ENCODE data around the gene CBX3.

The CBX3 gene

GRCh38 chr7:26198781-26199169 lies 2.8 kb upstream of the CBX3 start:
- Histone ChIP-seq H3K36me3 (ENCODE audit: control insufficient read depth in 1 of 2, insufficient read depth in 2 of 2, low read length in 2 of 2) (peaks cover 27 to 47% of the 10 kb centered on the region in 2 donors), H3K9me3 (ENCODE audit: control insufficient read depth in 1 of 2, low read length in 2 of 2) (no peaks in the 10 kb centered on the region), H3K27me3 (ENCODE audit: low read depth, low read length) (no peaks in the 10 kb centered on the region), H3K27ac (ENCODE audit: low read length) (peak overlapping the region; percentile 100), H3K4me3 (ENCODE audit: low read depth in 1 of 2, low read length in 2 of 2) (peak overlapping the region; percentile 96 to 98), H3K4me1 (ENCODE audit: control insufficient read depth in 1 of 2, insufficient read depth in 2 of 2, low read length in 2 of 2) (peaks cover 29 to 50% of the 10 kb centered on the region in 2 donors)

- H3K9me3 ChIP-seq (ENCODE audit: control insufficient read depth in 1 of 2, low read length in 2 of 2): no peaks in the 10 kb centered on the region
- peak overlapping the region; percentile 96 to 98 for H3K4me3 ChIP-seq (ENCODE audit: low read depth in 1 of 2, low read length in 2 of 2)
- H3K27me3 ChIP-seq (ENCODE audit: low read depth, low read length): no peaks in the 10 kb centered on the region
- H3K27ac ChIP-seq (ENCODE audit: low read length): peak overlapping the region; percentile 100
- peaks cover 33 to 46% of the 10 kb centered on the region in 2 donors for H3K4me1 ChIP-seq (ENCODE audit: control insufficient read depth in 1 of 2, insufficient read depth in 2 of 2, low read length in 2 of 2)
- peaks cover 25 to 40% of the 10 kb centered on the region in 2 donors for H3K36me3 ChIP-seq (ENCODE audit: control insufficient read depth in 1 of 2, insufficient read depth in 2 of 2, low read length in 2 of 2)
Measured at GRCh38 chr7:26199301-26200037, 2.1 kb upstream of the CBX3 start.

GRCh38 chr7:26200038-26200443 lies 1.5 kb upstream of the CBX3 start:
- Histone ChIP-seq H3K36me3 (ENCODE audit: control insufficient read depth in 1 of 2, insufficient read depth in 2 of 2, low read length in 2 of 2) (peaks cover 25 to 39% of the 10 kb centered on the region in 2 donors), H3K27ac (ENCODE audit: low read length) (peak overlapping the region; percentile 100), H3K27me3 (ENCODE audit: low read depth, low read length) (no peaks in the 10 kb centered on the region), H3K4me3 (ENCODE audit: low read depth in 1 of 2, low read length in 2 of 2) (peak overlapping the region; percentile 96 to 98), H3K9me3 (ENCODE audit: control insufficient read depth in 1 of 2, low read length in 2 of 2) (no peaks in the 10 kb centered on the region), H3K4me1 (ENCODE audit: control insufficient read depth in 1 of 2, insufficient read depth in 2 of 2, low read length in 2 of 2) (peaks cover 35 to 46% of the 10 kb centered on the region in 2 donors)

GRCh38 chr7:26200444-26201246 lies 900 bp upstream of the CBX3 start, which contains the start of gene HNRNPA2B1:
HNRNPA2B1 (minus strand) TSS chr7:26200746; CDS start chr7:26200577, 169 bp downstream.
- Histone ChIP-seq H3K36me3 (ENCODE audit: control insufficient read depth in 1 of 2, insufficient read depth in 2 of 2, low read length in 2 of 2) (peaks cover 19 to 33% of the 10 kb centered on the region in 2 donors), H3K27me3 (ENCODE audit: low read depth, low read length) (no peaks in the 10 kb centered on the region), H3K4me1 (ENCODE audit: control insufficient read depth in 1 of 2, insufficient read depth in 2 of 2, low read length in 2 of 2) (peaks cover 37 to 43% of the 10 kb centered on the region in 2 donors), H3K27ac (ENCODE audit: low read length) (peak within 1 kb of the TSS; percentile 100), H3K4me3 (ENCODE audit: low read depth in 1 of 2, low read length in 2 of 2) (peak within 1 kb of the TSS; percentile 96 to 98), H3K9me3 (ENCODE audit: control insufficient read depth in 1 of 2, low read length in 2 of 2) (no peaks in the 10 kb centered on the region)

GRCh38 chr7:26202019-26202990 lies 760 bp downstream of the CBX3 start:
- Histone ChIP-seq H3K27ac (ENCODE audit: low read length) (peak overlapping the region; percentile 96), H3K9me3 (ENCODE audit: control insufficient read depth in 1 of 2, low read length in 2 of 2) (no peaks in the 10 kb centered on the region), H3K4me1 (ENCODE audit: control insufficient read depth in 1 of 2, insufficient read depth in 2 of 2, low read length in 2 of 2) (peaks cover 20 to 26% of the 10 kb centered on the region in 2 donors)

GRCh38 chr7:26203016-26203415 lies 1.5 kb downstream of the CBX3 start:
- peak overlapping the region; percentile 91 to 96 for H3K4me3 ChIP-seq (ENCODE audit: low read depth in 1 of 2, low read length in 2 of 2)
- H3K27ac ChIP-seq (ENCODE audit: low read length): peak overlapping the region; percentile 96
- no peaks in the 10 kb centered on the region for H3K27me3 ChIP-seq (ENCODE audit: low read depth, low read length)

More at GRCh38 chr7:26202019-26202990, 760 bp downstream of the CBX3 start:
- H3K36me3 ChIP-seq (ENCODE audit: control insufficient read depth in 1 of 2, insufficient read depth in 2 of 2, low read length in 2 of 2): peaks cover 18 to 24% of the 10 kb centered on the region in 2 donors
- peak overlapping the region; percentile 91 to 96 for H3K4me3 ChIP-seq (ENCODE audit: low read depth in 1 of 2, low read length in 2 of 2)
- no peaks in the 10 kb centered on the region for H3K27me3 ChIP-seq (ENCODE audit: low read depth, low read length)

GRCh38 chr7:26208040-26208439 lies 6.5 kb downstream of the CBX3 start:
- Histone ChIP-seq H3K36me3 (ENCODE audit: control insufficient read depth in 1 of 2, insufficient read depth in 2 of 2, low read length in 2 of 2) (peaks cover 43 to 51% of the 10 kb centered on the region in 2 donors), H3K27me3 (ENCODE audit: low read depth, low read length) (no peaks in the 10 kb centered on the region), H3K27ac (ENCODE audit: low read length) (no peak overlapping the region), H3K9me3 (ENCODE audit: control insufficient read depth in 1 of 2, low read length in 2 of 2) (no peaks in the 10 kb centered on the region), H3K4me1 (ENCODE audit: control insufficient read depth in 1 of 2, insufficient read depth in 2 of 2, low read length in 2 of 2) (peaks cover 14 to 19% of the 10 kb centered on the region in 2 donors), H3K4me3 (ENCODE audit: low read depth in 1 of 2, low read length in 2 of 2) (no peak overlapping the region)

More at GRCh38 chr7:26203016-26203415, 1.5 kb downstream of the CBX3 start:
- peaks cover 17 to 22% of the 10 kb centered on the region in 2 donors for H3K4me1 ChIP-seq (ENCODE audit: control insufficient read depth in 1 of 2, insufficient read depth in 2 of 2, low read length in 2 of 2)
- H3K36me3 ChIP-seq (ENCODE audit: control insufficient read depth in 1 of 2, insufficient read depth in 2 of 2, low read length in 2 of 2): peaks cover 16 to 27% of the 10 kb centered on the region in 2 donors
- H3K9me3 ChIP-seq (ENCODE audit: control insufficient read depth in 1 of 2, low read length in 2 of 2): no peaks in the 10 kb centered on the region

- H3K4me3 ChIP-seq (ENCODE audit: low read depth in 1 of 2, low read length in 2 of 2): no peak overlapping the region
- no peaks in the 10 kb centered on the region for H3K27me3 ChIP-seq (ENCODE audit: low read depth, low read length)
- no peak overlapping the region for H3K27ac ChIP-seq (ENCODE audit: low read length)
- H3K4me1 ChIP-seq (ENCODE audit: control insufficient read depth in 1 of 2, insufficient read depth in 2 of 2, low read length in 2 of 2): no peaks in the 10 kb centered on the region
- no peaks in the 10 kb centered on the region for H3K9me3 ChIP-seq (ENCODE audit: control insufficient read depth in 1 of 2, low read length in 2 of 2)
- peaks cover 26 to 36% of the 10 kb centered on the region in 2 donors for H3K36me3 ChIP-seq (ENCODE audit: control insufficient read depth in 1 of 2, insufficient read depth in 2 of 2, low read length in 2 of 2)
Measured at GRCh38 chr7:26212921-26213718, 11.6 kb downstream of the CBX3 start.

- Histone ChIP-seq H3K9me3 (ENCODE audit: control insufficient read depth in 1 of 2, low read length in 2 of 2) (no peaks in the 10 kb centered on the region), H3K27me3 (ENCODE audit: low read depth, low read length) (no peaks in the 10 kb centered on the region), H3K4me3 (ENCODE audit: low read depth in 1 of 2, low read length in 2 of 2) (no peak overlapping the region), H3K36me3 (ENCODE audit: control insufficient read depth in 1 of 2, insufficient read depth in 2 of 2, low read length in 2 of 2) (peaks cover 26 to 34% of the 10 kb centered on the region in 2 donors), H3K27ac (ENCODE audit: low read length) (no peak overlapping the region), H3K4me1 (ENCODE audit: control insufficient read depth in 1 of 2, insufficient read depth in 2 of 2, low read length in 2 of 2) (no peaks in the 10 kb centered on the region)
Measured at GRCh38 chr7:26213807-26214515, 12.4 kb downstream of the CBX3 start.
